Activated CD4-positive, alpha-beta T cell treated with anti-CD3 and anti-CD28 coated beads, Interleukin-2, Interleukin-4, amounts not matched to agents 100 ng/mL and 50 ng/mL, durations not matched to agents 16 hours and 8 hours (primary cell): Measurements from ENCODE around the gene KAZN.

Source experiments
- DNase-seq: peaks from one replicate; pipeline ENCODE4 v3.0.0-alpha.2; 2020; ENCODE audit warnings: low spot score

Gene KAZN

DNA sequence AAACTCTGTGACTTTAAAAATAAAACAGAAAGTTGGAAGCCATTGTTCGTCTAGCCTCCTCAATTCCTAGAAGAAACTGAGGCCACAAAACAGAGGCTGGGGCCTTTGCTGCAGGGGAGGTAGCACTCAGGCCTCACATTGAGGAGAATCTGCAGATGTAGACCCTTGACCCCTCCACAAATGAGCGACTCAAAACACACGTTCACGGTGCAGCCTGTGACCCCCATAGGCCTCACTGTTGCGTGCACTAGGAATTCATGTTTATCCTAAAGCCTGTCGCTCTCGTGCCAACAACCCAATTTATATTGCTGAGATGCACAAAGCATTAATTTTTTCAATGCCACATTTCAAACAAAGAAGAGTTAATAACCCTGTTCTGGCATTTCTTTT lies 560.7 kb downstream of the KAZN start:
- DNase-seq = no peak

DNA sequence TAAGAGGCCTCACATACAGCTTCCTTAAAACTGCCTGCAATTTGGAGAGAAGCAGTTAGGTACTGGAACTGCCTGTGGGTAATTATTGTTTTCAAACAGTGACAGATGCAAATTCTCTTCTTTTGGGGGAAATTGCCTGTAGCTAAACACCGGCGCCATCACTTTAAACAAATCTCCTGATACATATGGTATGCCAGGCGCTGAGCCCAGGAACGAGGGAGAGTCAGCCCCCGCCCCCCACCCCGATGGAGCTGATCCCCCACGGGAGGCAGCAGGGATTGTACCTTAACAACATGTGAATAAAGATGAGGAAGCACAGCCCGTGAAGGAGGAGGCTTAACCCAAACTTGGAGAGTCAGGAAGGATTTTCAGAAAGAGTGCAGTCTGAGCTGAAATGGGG lies 562.1 kb downstream of the KAZN start:
- DNase-seq = no peak

DNA sequence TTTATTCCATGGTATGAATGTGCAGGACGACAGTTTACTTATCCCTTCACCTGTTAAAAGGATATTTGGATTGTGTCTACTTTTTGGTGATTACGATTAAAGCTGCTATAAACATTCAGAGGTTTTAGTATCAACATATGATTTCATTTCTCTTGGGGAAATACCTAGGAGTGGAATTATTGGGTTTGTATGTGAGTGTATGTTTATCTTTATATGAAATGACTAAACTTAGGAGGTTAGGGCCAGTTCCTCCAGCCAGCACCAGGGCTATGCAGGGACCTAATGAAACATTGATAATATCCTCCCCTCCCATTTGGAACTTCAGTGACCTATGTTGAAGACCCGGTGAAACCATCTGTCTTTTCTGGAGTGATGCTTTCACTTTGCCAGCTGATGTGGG lies 568.9 kb downstream of the KAZN start:
- no peak for DNase-seq
